Measurements from ENCODE around the gene TDRKH.

- TF ChIP-seq POLR2A (IDR thresholded peaks at IDR 0.05; ENCODE audit: low read length) (no peak), GATA1 (IDR thresholded peaks at IDR 0.05; ENCODE audit: low read depth, low read length) (no peak)
Observed at GRCh38 chr1:151802372-151802771, 12.1 kb upstream of the TDRKH start.
